Epithelial cell of proximal tubule (primary cell): ENCODE results near the gene GNG14. TPM values are rescaled to one million over a fixed set of nuclear protein-coding genes. Genes with fewer than 3 reads are reported as not detected.

Experiments used
- DNase-seq: peaks from one replicate; pipeline ENCODE4 v3.0.0-alpha.2; 2011; ENCODE audit warnings: low read depth
- H3K4me3 ChIP-seq: 2 replicates; pipeline ENCODE4 v1.5.1; 2011; ENCODE audit warnings: low read depth, mild to moderate bottlenecking, low read length
- total RNA-seq: library from RNA; depleted of rRNA; stranded (reverse); fragments of >200 nt; gene quantifications from 2 replicates; pipeline ENCODE4 v1.2.3, GENCODE V29; 2015
- TF ChIP-seq, protein P1 (sequence below): conservative IDR thresholded peaks from 2 replicates; pipeline ENCODE4 v1.5.1; 2012; ENCODE audit warnings: low read depth, mild to moderate bottlenecking, low read length

GNG14 gene
- total RNA-seq, 1 donor from 2014 or later, result not detected

DNA sequence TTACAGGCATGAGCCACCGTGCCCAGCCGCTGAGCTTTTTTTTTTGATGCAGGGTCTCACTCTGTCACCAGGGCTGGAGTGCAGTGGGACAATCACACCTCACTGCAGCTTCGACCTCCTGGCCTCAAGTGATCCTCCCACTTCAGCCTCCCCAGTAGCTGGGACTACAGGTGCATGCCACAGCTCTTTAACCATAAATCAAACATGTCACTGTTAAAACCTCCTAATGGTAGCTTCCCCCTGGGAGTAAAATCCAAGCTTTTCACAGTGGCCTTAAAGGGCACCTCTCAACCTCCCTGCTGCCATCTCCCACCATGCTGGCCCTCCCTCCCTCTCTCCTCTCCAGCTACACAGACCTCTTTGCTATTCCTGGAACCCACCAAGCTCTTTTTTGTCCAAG, 2.0 kb upstream of the GNG14 start:
- TF ChIP-seq, protein P1, sequence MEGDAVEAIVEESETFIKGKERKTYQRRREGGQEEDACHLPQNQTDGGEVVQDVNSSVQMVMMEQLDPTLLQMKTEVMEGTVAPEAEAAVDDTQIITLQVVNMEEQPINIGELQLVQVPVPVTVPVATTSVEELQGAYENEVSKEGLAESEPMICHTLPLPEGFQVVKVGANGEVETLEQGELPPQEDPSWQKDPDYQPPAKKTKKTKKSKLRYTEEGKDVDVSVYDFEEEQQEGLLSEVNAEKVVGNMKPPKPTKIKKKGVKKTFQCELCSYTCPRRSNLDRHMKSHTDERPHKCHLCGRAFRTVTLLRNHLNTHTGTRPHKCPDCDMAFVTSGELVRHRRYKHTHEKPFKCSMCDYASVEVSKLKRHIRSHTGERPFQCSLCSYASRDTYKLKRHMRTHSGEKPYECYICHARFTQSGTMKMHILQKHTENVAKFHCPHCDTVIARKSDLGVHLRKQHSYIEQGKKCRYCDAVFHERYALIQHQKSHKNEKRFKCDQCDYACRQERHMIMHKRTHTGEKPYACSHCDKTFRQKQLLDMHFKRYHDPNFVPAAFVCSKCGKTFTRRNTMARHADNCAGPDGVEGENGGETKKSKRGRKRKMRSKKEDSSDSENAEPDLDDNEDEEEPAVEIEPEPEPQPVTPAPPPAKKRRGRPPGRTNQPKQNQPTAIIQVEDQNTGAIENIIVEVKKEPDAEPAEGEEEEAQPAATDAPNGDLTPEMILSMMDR, result no peak
- no peak overlapping the region for H3K4me3 ChIP-seq
- DNase-seq, result no peak

GRCh38 chr19:12689012-12689411, 1.2 kb downstream of the GNG14 start:
- TF ChIP-seq, protein P1, result no peak
- no peak overlapping the region for H3K4me3 ChIP-seq
- DNase-seq, result no peak

DNA sequence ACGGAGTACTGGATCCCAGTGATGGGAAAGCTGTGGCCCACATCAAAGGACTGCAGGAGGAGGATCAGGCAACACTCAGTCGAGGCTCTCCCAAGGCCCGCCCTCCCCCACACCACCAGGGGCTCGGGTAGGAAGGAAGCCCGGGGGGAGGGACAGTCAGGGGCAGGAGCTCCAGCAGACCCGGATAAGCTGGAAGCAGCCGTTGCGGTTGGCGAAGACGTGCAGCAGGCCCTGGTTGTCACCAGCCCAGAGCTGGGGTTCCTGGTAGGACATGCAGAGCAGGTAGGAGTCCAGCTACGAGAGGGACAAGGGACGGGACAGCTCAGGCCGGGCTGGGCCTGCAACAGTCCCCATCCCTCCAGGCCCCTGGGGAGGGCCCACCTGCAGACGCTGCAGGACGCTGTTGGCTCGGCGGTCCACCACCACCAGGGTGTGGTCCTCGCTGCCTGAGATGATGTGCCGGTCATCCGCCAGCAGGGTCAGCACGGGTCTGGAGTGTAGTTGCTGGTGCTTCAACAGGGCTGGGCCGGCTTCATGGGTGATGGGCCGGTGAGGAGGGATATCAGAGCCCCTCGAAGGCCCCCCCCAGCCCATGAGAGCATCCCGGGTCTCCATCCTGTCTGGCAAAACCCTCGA, 1.9 kb downstream of the GNG14 start:
- no peak overlapping the region for H3K4me3 ChIP-seq
- no peak for DNase-seq
- TF ChIP-seq, protein P1, result no peak

DNA sequence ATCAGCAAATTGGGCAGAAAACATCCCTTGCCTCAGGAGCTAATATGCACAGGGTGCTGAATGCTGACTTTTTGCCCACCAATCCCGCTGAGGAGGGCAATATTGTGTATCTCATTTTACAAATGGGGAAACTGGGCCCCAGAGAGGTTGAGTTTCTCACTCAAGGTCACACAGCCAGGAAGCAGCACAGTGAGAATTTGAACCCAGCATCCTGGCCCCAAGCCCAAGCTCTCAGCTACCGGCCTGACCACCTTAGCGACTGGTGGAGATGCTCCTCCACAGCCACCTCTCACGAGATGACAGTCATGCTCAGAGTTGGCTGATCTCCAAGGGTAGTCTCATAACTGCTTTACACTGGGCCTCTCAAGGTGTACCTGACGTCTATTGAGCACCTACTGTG, 5.2 kb downstream of the GNG14 start:
- no peak overlapping the region for H3K4me3 ChIP-seq
- DNase-seq, result no peak
- TF ChIP-seq, protein P1, result no peak

DNA sequence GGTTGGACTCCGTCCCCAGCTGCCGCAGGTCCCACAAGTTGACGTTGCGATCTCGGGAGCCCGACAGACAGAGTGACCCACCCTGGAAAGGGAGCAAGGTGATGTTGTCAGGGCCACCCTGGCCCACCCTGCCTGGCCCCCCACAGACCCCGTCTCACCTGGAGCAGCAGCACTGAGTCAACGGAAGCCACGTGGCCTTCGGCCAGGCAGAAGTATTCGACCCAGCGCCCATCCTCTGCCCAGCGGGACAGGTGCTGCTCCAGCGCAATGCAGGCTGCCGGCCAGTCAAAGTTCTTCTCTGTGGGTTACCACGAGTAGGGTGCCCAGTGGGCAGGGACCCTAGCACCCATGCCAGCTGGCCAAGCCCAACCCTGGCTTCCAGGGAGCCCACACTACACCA, 6.8 kb downstream of the GNG14 start:
- no peak overlapping the region for H3K4me3 ChIP-seq
- TF ChIP-seq, protein P1, result no peak
- DNase-seq, result no peak

- no peak for DNase-seq
- TF ChIP-seq, protein P1, result no peak
- peak overlapping the region; percentile 92 for H3K4me3 ChIP-seq
These were observed 7.3 kb downstream of the GNG14 start for GRCh38 chr19:12695096-12695495.

DNA sequence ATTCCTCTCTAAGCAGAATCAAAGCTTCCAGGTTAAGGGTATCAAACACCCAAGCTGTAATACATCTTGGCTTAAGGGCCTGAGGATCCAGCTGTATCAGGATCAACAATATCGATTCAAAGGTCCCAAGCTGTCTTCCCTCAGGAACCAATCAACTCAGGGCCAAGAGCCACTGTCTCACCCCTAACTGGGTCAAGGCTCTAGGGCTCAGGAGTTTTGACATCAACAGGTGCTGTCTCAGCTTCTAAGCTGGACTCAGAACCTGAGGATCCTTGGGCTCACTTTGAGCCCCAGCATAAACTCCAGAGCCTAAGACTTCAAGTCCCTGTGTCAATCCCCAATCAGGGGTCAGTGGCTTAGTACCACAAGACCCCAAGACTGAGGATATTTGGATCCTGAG, 7.7 kb downstream of the GNG14 start:
- peak overlapping the region; percentile 92 for H3K4me3 ChIP-seq
- TF ChIP-seq, protein P1, result no peak
- no peak for DNase-seq
